ENCODE measurements around the gene AQP12A. TPM values are rescaled to one million over a fixed set of nuclear protein-coding genes. Genes with fewer than 3 reads are reported as not detected.

Gene AQP12A
- total RNA-seq, 1 donor from 2014 or later = not detected

DNA sequence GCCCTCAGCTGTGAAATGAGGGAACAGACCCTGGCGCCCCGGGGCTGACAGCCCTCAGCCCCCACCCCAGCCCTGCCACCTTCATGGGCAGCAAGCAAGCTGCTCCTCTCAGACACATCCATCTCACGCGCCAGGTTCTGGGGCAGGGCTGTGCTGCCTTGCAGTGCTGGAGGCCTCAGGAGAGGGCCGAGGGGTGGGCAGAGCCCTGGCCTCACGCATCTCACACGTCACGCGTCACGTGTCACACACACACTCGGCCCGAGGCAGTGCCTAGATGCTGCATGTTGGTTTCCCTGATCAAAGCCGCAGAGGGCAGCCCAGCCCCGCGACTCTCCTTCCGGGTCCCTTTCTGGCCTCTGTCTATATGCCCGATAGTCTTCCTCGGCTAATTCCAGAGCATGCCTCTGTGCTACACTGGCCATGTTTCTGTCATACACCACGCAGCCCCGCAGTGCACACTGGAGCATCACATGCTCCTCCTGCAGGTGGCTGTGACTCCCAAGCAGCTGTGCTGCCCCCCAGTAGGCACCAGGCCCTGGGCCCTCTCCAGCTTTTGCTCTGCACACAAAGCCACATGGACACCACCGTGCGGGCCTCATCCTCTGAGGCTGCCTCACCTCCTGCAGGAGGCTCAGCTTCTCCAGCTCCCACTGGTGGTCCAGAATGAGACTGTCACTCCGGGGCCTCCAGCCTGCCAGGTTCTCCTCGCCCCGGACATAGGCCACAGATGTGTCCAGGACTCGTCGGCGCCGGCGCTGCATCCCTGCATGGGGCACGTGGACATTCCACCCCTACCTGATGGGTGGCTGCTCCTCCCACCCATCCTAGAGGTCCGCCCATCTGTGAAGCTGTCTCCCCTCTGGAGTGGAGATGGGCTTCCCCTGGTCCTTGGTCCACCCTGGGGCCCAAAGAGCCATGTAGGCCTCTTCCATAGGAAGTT is 31.4 kb downstream of the AQP12A start:
- Mint-ChIP-seq H3K4me1 (no peaks in the 10 kb centered on the region), H3K36me3 (ENCODE audit: low read depth) (no peaks in the 10 kb centered on the region), H3K9me3 (no peaks in the 10 kb centered on the region), H3K27me3 (no peaks in the 10 kb centered on the region), H3K27ac (no peak overlapping the region), H3K4me3 (no peak overlapping the region)
- intact Hi-C loops (cut with micrococcal nuclease) = no loop called here
- DNase-seq = no peak

DNA sequence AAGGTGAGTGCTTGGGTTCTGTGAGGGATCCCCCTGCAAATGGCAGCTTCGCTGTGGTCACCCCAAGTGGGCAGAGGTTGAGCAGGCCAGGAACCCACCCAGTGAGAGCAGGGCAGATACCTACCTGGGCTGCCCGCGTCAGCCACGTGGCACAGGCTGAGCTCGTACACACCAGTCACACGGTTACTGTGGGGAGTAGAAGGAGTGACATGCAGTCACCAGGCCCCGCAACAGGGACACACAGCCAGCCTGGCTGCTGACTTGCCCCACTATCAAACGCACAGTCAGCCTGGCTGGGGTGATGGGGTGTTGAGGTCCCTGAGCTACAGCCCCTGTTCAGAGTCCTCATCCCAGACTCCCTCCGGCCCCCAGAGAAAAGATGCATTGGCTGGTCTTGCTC is 32.2 kb downstream of the AQP12A start:
- Mint-ChIP-seq H3K36me3 (ENCODE audit: low read depth) (no peaks in the 10 kb centered on the region), H3K27me3 (no peaks in the 10 kb centered on the region), H3K4me3 (no peak overlapping the region), H3K27ac (no peak overlapping the region), H3K4me1 (no peaks in the 10 kb centered on the region), H3K9me3 (no peaks in the 10 kb centered on the region)
- no peak for DNase-seq
- intact Hi-C loops (cut with micrococcal nuclease) = no loop called here

DNA sequence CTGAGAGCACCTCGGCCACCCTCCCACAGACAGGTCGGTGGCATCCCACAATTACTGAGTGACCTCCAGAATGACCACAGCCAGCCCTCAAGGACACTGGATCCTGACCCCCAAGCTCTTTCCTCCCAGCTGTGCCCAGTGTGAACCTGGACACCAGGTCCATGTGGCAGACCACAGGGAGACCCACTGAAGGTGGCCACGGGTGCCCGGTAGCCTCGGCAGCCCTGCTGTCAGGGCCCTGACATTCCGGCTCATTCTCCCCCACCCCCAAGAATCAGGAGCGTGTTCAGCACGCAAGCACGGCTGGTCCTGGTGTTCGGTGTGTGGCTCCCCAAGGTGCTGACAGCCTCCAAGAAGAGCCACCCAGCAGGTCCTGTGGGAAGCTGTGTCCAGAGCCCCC is 32.8 kb downstream of the AQP12A start:
- Mint-ChIP-seq H3K27ac (no peak overlapping the region), H3K9me3 (no peaks in the 10 kb centered on the region), H3K27me3 (no peaks in the 10 kb centered on the region), H3K36me3 (ENCODE audit: low read depth) (no peaks in the 10 kb centered on the region), H3K4me3 (no peak overlapping the region), H3K4me1 (no peaks in the 10 kb centered on the region)
- DNase-seq = no peak
- intact Hi-C loops (cut with micrococcal nuclease) = no loop called here

DNA sequence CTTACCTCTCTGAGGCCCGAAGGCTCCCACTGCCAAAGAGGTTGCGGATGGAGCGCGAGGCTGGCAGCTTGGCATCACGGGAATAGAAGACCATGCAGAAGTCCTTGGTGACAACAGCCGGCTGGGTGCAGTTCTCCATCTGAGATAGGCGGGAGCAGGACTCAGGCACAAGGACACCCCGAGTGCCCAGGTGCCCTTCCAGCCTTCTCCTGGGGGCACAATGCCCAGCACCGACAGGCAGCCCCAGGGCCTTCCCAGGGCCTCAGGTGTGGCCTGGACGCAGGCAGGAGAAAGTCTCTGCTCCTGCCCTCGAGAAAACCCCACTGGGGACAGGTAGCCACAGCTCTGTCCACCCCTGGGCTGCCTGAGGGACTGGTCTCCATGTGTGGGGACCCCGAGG is 33.6 kb downstream of the AQP12A start:
- H3K27ac Mint-ChIP-seq = no peak overlapping the region
- H3K4me1 Mint-ChIP-seq = no peaks in the 10 kb centered on the region
- no peaks in the 10 kb centered on the region for H3K9me3 Mint-ChIP-seq
- H3K36me3 Mint-ChIP-seq (ENCODE audit: low read depth) = no peaks in the 10 kb centered on the region
- intact Hi-C loops (cut with micrococcal nuclease) = no loop called here
- no peak overlapping the region for H3K4me3 Mint-ChIP-seq
- no peaks in the 10 kb centered on the region for H3K27me3 Mint-ChIP-seq
- no peak for DNase-seq

DNA sequence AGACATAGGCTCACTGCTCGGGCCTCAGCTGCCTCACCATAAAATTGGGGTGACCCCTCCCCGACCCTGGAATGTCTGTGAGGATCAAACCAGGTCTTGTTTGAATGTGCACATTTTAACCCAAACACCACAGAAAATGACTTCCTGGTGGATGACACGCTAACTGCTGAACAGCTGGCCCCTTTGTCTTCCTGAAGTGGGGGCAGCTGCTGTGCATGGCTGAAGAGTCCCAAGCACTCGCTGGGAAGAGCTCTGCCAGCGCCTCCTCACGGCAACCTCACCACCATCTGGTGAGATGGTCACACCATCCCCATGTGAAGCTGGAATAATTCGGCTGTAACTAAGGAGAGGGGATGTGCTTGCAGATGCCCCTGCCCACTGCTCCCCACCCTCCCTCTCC is 34.0 kb downstream of the AQP12A start:
- Mint-ChIP-seq H3K27ac (no peak overlapping the region), H3K9me3 (no peaks in the 10 kb centered on the region), H3K4me1 (no peaks in the 10 kb centered on the region), H3K4me3 (no peak overlapping the region), H3K27me3 (no peaks in the 10 kb centered on the region), H3K36me3 (ENCODE audit: low read depth) (no peaks in the 10 kb centered on the region)
- intact Hi-C loops (cut with micrococcal nuclease) = no loop called here
- DNase-seq = no peak

DNA sequence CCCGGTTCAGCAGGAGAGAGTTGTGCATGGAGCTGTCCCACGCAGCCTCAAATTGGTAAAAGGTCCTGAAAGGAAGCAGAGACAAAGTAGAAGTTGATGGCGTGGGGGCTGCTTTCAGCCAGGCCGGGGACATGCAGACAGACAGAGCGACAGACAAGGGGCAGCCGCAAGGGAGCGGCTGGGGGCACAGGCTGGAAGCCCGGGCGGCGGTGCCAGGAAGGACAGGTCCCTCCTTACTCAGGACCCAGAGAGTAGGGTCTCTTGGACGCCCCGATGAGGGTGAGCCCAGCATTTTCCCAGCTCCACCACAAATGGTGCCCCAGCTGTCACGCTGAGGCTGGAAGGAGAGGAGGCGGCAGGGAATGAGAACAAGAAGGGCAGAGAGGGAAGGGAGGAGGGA is 35.2 kb downstream of the AQP12A start:
- no peak for DNase-seq
- intact Hi-C loops (cut with micrococcal nuclease) = no loop called here
- Mint-ChIP-seq H3K27me3 (no peaks in the 10 kb centered on the region), H3K4me1 (no peaks in the 10 kb centered on the region), H3K36me3 (ENCODE audit: low read depth) (no peaks in the 10 kb centered on the region), H3K9me3 (no peaks in the 10 kb centered on the region), H3K4me3 (no peak overlapping the region), H3K27ac (no peak overlapping the region)

DNA sequence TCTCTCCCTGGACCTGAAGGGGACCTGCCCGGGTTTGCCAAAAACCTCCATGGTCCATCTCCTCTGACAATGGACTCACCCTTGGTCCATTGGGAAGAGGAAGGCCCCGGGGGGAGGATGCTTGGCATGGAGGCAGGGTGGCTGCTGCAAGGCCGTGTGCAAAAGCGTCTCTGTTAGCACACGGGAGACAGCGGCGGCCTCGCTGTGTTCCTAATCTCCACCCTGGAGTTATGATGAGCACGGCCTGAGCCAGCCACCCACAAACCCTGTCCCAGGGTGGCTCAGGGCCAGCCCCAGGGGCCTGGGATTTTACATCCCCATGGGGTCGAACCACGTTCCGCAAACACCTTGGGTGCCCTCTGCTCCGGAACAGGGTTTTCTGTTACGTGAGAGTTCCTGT is 35.8 kb downstream of the AQP12A start:
- intact Hi-C loops (cut with micrococcal nuclease) = no loop called here
- H3K27me3 Mint-ChIP-seq = no peaks in the 10 kb centered on the region
- DNase-seq = no peak
- no peak overlapping the region for H3K27ac Mint-ChIP-seq
- H3K36me3 Mint-ChIP-seq (ENCODE audit: low read depth) = no peaks in the 10 kb centered on the region
- H3K4me1 Mint-ChIP-seq = no peaks in the 10 kb centered on the region
- no peaks in the 10 kb centered on the region for H3K9me3 Mint-ChIP-seq
- H3K4me3 Mint-ChIP-seq = no peak overlapping the region

DNA sequence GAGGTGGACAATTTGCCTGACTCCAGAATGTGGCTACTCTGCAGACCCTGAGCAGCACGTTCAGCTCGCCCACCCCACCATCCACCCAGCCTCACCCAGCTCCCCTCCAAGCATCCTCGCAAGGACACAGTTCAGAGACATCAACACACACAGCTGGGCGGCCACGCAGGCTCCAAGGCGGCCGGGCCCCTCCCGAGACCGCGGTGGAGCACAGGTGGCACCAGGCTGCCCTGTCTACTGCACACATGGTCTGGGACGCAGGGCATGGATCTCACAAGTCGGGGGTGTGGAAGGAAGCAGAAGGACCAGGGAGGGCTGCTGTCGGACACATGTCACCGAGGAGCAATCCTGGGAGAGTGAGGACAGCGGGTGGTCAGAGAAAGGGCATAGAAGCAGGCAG is 36.2 kb downstream of the AQP12A start:
- no peak overlapping the region for H3K27ac Mint-ChIP-seq
- H3K4me1 Mint-ChIP-seq = no peaks in the 10 kb centered on the region
- H3K9me3 Mint-ChIP-seq = no peaks in the 10 kb centered on the region
- intact Hi-C loops (cut with micrococcal nuclease) = no loop called here
- H3K27me3 Mint-ChIP-seq = no peaks in the 10 kb centered on the region
- no peak for DNase-seq
- H3K4me3 Mint-ChIP-seq = no peak overlapping the region
- no peaks in the 10 kb centered on the region for H3K36me3 Mint-ChIP-seq (ENCODE audit: low read depth)

DNA sequence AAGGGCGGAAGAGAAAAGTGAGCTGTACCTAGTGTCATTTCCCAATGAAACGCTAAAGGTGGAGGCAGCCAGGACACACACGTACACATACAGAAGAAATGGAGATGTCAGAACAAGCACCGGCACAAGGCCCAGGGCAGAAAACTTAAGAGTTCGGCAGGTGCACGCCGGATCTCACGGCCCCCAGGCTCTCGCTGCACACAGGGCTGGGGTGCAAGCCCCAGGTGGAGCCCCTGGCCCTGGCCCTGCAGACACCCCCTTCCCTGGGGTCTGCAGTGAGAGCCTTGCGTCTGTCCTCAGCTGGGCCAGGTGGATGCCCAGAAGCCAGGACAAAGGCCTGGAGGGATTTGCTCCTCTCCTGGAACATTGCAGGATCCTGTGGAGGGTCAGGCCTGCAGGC is 36.7 kb downstream of the AQP12A start:
- no peaks in the 10 kb centered on the region for H3K4me1 Mint-ChIP-seq
- no peak overlapping the region for H3K27ac Mint-ChIP-seq
- no peak for DNase-seq
- H3K4me3 Mint-ChIP-seq = no peak overlapping the region
- H3K27me3 Mint-ChIP-seq = no peaks in the 10 kb centered on the region
- no peaks in the 10 kb centered on the region for H3K36me3 Mint-ChIP-seq (ENCODE audit: low read depth)
- intact Hi-C loops (cut with micrococcal nuclease) = no loop called here
- no peaks in the 10 kb centered on the region for H3K9me3 Mint-ChIP-seq

DNA sequence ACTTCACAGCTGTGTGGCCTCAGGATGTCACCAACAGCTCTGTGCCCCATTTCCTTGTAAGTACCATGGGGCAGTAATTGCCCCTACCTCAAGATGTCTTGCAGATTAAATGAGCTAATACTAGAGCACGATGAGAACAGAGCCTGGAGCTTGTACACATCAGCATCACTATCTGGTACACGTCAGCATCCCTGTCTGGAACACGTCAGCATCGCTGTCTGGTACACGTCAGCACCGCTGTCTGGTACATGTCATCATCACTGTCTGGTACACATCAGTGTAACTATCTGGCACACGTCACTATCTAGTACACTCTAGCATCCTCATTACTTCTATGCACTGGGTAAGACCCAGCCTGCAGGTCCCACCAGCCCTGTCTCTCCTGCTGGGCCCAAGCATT is 37.2 kb downstream of the AQP12A start:
- H3K27ac Mint-ChIP-seq = no peak overlapping the region
- H3K4me3 Mint-ChIP-seq = no peak overlapping the region
- H3K9me3 Mint-ChIP-seq = no peaks in the 10 kb centered on the region
- no peak for DNase-seq
- intact Hi-C loops (cut with micrococcal nuclease) = no loop called here
- no peaks in the 10 kb centered on the region for H3K4me1 Mint-ChIP-seq
- no peaks in the 10 kb centered on the region for H3K27me3 Mint-ChIP-seq
- no peaks in the 10 kb centered on the region for H3K36me3 Mint-ChIP-seq (ENCODE audit: low read depth)

DNA sequence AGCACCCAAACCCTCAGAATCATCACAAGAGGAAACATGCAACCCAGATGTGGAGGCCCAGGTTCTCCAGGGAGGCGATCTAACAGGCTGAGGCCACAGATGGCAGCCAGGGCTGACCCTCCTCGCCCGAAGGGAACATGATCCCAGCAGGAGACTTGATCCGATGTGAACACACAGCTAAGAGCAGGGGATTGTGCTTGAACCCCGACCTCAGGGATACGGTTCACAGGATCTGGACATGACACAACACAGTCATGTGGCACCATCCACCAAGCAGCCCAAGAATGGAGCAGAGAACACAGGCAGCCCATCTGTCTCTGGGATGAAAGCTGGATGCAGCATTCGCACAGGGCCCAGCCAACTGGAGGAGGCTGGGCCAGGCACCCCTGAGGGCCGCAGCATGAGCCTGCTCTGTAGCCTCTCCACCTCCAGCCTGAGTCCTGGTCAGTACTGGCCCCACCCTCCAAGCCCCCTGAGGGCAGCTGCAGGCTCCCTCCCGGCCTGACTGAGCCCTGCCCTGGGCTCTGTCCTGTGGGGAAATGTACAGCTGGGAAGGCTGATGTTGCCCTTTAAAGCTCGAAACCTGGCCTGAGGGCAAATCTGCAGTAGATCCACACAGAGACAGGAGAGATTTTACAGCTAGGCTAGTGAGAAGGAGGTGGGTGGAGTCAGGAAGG is 39.0 kb downstream of the AQP12A start:
- H3K36me3 Mint-ChIP-seq (ENCODE audit: low read depth) = no peaks in the 10 kb centered on the region
- intact Hi-C loops (cut with micrococcal nuclease) = no loop called here

DNA sequence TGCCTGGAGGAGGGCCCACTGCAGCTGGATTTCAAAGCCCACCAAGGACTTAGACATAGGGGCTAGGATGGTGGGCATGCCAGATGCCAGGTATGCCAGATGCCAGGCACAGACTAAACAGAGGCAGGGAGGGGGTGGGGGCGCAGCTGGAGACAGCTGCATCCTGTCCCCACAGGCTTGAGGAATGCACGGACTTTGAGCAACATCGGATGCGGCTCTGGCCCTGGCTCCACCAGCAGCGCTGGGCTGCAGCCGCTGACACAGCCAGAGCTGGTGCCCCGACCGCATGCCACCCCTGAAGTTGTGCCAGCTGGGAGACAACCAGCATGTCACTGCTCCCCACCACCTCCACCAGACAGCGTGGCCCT is 39.5 kb downstream of the AQP12A start:
- Mint-ChIP-seq H3K27me3 (no peaks in the 10 kb centered on the region), H3K4me1 (no peaks in the 10 kb centered on the region), H3K27ac (no peak overlapping the region), H3K9me3 (no peaks in the 10 kb centered on the region), H3K36me3 (ENCODE audit: low read depth) (no peaks in the 10 kb centered on the region), H3K4me3 (no peak overlapping the region)
- intact Hi-C loops (cut with micrococcal nuclease) = no loop called here
- no peak for DNase-seq

More for the DNA sequence above, 39.0 kb downstream of the AQP12A start:
- Mint-ChIP-seq H3K27ac (no peak overlapping the region), H3K27me3 (no peaks in the 10 kb centered on the region), H3K9me3 (no peaks in the 10 kb centered on the region), H3K4me1 (no peaks in the 10 kb centered on the region), H3K4me3 (no peak overlapping the region)
- DNase-seq = no peak

DNA sequence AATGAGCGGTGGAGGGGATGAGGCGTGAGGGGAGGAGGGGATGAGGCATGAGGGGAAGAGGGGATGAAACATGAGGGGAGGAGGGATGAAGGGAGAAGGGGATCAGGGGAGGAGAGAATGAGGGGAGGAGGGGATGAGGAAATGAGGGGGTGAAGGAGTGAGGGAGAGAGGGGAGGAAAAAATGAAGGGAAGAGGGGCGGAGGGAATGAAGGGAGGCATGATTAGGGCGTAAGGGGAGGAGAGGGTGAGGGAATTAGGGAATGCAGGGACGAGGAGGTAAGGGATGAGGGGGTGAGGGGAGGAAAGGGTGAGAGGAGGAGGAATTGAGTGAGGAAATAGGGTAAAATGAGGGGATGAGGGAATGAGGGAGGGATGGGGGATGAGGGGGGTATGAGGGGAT is 40.5 kb downstream of the AQP12A start:
- Mint-ChIP-seq H3K36me3 (ENCODE audit: low read depth) (no peaks in the 10 kb centered on the region), H3K4me3 (no peak overlapping the region), H3K27ac (no peak overlapping the region), H3K27me3 (no peaks in the 10 kb centered on the region), H3K4me1 (no peaks in the 10 kb centered on the region), H3K9me3 (no peaks in the 10 kb centered on the region)
- intact Hi-C loops (cut with micrococcal nuclease) = no loop called here
- DNase-seq = no peak

DNA sequence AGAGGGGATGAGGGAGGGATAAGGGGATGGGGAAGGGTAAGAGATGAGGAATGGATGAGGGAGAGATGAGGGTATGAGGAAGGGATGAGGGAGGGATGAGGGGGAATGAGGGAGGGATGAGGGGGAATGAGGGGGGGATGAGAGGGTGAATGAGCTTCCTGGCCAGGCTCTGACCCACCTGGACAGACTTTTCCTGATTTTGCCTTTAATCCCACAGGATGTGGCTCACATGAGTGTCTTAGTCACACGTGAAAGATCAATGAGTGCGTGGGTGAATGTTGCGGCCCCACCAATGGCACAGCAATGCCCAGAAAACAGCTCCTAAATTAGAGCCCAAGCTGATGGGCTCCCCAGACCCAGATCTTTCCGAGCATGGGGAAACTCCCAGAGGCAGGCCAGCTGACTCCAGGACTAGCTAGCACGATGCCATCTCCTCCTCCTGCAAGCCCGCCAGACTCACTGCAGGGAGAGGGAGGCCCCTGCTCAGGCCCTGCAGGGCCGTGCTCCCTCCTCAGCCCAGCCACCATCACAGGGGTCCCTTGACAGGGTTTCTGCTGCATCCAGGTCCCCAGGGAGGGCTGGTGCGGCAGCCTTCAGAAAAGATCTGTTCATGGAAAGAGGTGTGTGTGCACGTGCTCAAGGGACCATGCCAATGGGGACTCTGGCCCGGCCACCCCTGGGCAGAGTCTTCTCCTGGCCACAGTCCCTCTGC is 41.4 kb downstream of the AQP12A start:
- Mint-ChIP-seq H3K27ac (no peak overlapping the region), H3K9me3 (no peaks in the 10 kb centered on the region), H3K36me3 (ENCODE audit: low read depth) (no peaks in the 10 kb centered on the region), H3K4me1 (no peaks in the 10 kb centered on the region), H3K4me3 (no peak overlapping the region), H3K27me3 (no peaks in the 10 kb centered on the region)
- intact Hi-C loops (cut with micrococcal nuclease) = no loop called here
- no peak for DNase-seq

Data from activated CD4-positive, alpha-beta T cell treated with anti-CD3 and anti-CD28 coated beads, Interleukin-2, amount 10 ng/mL, durations not matched to agents 24 days and 14 days (primary cell).